KOPT-K1 (cell line): ENCODE results near the gene ATP8B4.
"Not testable (repeated sequence)": the region's sequence is repeated elsewhere in the genome, so short reads cannot be mapped to it uniquely, and the experiment has no call there.

Source experiments
- H3K27ac ChIP-seq: fragments of 200-600 bp; sonication (generic); 2 replicates; pipeline ENCODE4 v1.5.1; 2016; ENCODE audit warnings: antibody characterized with exemption, mild to moderate bottlenecking, low read depth, low read length; ENCODE audit not compliant: poor library complexity, severe bottlenecking
- H3K36me3 ChIP-seq: fragments of 200-600 bp; sonication (generic); 2 replicates; pipeline ENCODE4 v1.5.1; 2017; ENCODE audit warnings: antibody characterized with exemption, mild to moderate bottlenecking, low read length, moderate library complexity; ENCODE audit not compliant: insufficient read depth
- H3K9me3 ChIP-seq: fragments of 200-600 bp; sonication (generic); 2 replicates; pipeline ENCODE4 v1.5.1; 2017; ENCODE audit warnings: antibody characterized with exemption, low read length, mild to moderate bottlenecking; ENCODE audit not compliant: insufficient read depth, poor library complexity, severe bottlenecking

Gene ATP8B4, protein sequence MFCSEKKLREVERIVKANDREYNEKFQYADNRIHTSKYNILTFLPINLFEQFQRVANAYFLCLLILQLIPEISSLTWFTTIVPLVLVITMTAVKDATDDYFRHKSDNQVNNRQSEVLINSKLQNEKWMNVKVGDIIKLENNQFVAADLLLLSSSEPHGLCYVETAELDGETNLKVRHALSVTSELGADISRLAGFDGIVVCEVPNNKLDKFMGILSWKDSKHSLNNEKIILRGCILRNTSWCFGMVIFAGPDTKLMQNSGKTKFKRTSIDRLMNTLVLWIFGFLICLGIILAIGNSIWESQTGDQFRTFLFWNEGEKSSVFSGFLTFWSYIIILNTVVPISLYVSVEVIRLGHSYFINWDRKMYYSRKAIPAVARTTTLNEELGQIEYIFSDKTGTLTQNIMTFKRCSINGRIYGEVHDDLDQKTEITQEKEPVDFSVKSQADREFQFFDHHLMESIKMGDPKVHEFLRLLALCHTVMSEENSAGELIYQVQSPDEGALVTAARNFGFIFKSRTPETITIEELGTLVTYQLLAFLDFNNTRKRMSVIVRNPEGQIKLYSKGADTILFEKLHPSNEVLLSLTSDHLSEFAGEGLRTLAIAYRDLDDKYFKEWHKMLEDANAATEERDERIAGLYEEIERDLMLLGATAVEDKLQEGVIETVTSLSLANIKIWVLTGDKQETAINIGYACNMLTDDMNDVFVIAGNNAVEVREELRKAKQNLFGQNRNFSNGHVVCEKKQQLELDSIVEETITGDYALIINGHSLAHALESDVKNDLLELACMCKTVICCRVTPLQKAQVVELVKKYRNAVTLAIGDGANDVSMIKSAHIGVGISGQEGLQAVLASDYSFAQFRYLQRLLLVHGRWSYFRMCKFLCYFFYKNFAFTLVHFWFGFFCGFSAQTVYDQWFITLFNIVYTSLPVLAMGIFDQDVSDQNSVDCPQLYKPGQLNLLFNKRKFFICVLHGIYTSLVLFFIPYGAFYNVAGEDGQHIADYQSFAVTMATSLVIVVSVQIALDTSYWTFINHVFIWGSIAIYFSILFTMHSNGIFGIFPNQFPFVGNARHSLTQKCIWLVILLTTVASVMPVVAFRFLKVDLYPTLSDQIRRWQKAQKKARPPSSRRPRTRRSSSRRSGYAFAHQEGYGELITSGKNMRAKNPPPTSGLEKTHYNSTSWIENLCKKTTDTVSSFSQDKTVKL

DNA sequence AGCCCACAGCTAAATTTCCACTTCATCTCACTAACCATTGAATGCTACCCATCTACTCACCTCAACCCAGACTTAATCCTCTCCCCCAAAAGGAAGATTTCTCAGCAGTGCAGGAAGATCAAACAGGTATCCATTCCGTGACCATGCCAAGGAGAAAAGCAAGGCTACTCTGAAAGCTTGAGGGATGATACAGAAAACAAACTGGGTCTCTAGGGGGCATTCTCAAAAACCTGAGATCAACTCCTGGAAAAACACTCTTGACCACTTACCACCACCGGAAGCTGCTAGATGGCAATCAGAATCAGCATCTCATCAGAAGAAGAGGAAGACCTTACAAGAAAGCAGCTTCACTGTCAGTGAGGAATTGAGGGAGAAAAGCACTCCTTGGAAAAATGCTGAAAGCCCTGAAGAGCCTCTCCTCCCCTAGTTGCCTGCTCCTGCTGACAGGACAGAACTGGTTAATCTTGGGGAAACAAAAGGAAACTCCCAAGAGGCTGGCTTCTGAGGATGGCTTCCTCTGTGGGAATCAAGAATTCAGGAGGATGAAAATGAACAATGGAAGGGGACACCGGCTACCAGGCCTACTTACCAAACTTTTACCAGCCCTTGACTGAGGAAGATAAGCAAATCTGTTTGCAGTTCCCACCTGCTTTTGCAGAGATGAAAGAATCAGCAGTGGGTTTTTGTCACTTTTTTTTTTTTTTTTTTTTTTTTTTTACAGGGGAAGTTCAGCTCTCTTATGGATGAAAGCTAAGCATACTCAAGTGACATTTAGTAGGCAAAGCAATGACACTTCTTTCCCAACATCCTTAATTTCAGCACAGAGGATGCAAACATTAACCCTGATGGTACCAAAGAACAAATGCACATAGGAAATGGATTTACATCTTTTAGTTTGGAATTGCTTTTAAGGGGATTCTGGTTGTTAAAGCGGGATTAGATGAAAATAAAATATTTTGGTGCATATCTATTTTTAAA is at the start of gene ATP8B4:
TSS of gene ATP8B4 (minus strand) at position 171 of the 978 bp plus-strand sequence. CDS start 12,267 bp downstream, outside the sequence.
- Histone ChIP-seq H3K36me3 (no peaks in the 10 kb centered on the region), H3K27ac (no peak within 1 kb of the TSS), H3K9me3 (no peaks in the 10 kb centered on the region)

DNA sequence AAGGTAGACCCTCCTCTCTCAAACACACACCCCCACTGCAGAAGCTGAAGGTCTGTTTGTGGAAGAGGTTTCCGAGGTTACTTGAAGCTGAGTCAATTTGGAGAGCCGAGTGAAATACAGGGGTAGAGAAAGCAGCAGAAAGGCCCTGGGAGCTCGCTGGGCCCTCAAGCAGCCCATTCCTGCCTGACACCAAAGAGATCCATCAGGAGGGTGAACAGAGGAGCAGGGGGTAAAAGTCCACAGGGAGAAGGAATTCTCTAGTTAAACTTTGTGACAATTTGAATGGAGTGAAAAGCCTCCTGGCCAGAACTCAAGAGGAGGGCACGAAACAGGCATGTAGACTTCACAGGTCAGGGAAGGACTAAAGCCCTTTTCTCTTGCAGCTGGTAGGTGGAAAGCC is 49.3 kb upstream of the ATP8B4 start:
- Histone ChIP-seq H3K9me3 (no peaks in the 10 kb centered on the region), H3K27ac (no peak overlapping the region), H3K36me3 (no peaks in the 10 kb centered on the region)

DNA sequence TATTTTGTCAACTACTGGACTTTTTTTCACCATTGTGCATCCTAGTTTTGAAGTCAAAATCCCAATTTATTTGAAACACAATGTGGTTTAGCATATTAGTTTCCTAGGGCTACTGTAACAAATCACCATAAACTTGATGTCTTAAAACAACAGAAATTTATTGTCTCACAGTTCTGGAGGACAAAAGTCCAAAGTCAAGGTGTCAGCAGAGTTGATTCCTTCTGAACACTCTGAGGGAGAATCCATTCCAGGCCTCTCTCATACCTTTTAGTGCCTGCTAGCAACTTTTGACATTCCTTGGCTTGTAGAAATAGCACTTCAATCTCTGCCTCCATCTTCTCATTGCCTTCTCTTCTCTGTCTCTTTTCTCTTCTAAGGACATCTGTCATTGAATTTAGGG is 48.1 kb upstream of the ATP8B4 start:
- no peaks in the 10 kb centered on the region for H3K9me3 ChIP-seq
- no peak overlapping the region for H3K27ac ChIP-seq
- no peaks in the 10 kb centered on the region for H3K36me3 ChIP-seq

DNA sequence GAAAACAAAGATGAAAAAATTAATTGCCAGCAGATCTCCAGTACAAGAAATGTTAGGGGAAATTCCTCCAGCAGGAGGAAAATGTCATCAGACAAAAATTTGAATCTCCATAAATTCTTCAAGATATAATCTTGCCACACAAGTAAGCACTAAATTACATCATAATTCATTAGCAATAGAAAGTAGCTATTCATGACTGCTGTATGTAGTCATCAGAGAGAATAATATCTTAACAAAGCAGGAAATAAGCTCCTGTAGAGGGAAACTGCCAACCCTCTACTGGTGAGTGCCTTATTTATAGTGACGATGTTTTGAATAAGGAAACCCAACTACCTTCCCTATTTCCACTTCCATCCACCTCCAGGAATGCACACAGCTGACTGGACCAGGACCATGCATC is 47.2 kb upstream of the ATP8B4 start:
- H3K27ac ChIP-seq: no peak overlapping the region
- H3K36me3 ChIP-seq: no peaks in the 10 kb centered on the region

DNA sequence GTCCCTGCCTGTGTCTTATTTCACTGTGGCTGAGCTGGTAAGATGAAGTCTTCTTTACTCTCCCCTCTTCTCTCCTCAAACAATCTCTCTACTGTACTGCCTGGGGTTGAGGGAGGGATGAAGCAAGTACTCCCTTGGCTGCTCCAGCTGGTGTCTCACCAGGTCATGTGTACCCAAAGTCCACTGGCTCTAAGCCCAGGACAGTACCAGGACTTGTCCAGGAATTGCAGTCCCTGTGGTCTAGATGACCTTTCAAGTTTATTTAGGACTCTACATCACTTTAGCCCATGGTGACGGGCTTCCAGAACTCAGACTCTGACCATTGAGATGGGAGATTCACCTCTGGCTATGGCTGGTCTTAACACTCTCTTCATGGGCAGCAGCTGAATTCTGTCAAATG is 45.4 kb upstream of the ATP8B4 start:
- no peaks in the 10 kb centered on the region for H3K9me3 ChIP-seq
- no peak overlapping the region for H3K27ac ChIP-seq
- H3K36me3 ChIP-seq: no peaks in the 10 kb centered on the region

More for the DNA sequence above, 47.2 kb upstream of the ATP8B4 start:
- no peaks in the 10 kb centered on the region for H3K9me3 ChIP-seq

DNA sequence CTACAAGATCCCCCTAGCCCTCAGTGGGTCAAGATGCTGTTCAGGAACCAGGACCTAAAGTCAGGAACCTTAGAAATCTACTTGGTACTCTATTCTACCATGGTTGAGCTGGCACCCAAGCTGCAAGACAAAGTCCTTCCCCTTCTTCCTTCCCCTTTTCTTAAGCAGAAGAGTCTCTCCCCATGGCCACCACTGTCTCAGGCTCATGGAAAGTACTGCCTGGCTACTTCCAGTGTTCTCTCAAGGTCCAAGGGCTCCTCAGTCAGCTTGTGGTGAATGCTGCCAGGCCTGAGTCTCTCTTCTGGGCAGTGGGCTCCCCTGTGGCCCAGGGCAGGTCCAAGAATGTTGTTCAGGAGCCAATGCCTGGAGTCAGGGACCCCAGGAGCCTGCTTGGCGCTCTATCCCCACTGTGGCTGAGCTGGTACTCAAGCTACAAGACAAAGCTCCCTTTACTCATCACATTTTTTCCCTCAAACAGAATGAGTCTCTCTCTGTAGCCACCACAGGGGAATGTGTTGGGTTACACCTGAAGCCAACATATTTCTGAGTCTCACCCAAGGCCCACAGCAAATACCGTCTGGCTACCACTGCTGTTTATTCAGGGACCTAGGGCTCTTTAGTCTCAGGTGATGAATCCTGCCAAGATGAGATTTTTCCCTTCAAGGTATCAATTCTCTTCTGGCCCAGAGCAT is 44.8 kb upstream of the ATP8B4 start:
- H3K27ac ChIP-seq: no peak overlapping the region
- no peaks in the 10 kb centered on the region for H3K36me3 ChIP-seq
- H3K9me3 ChIP-seq: no peaks in the 10 kb centered on the region

DNA sequence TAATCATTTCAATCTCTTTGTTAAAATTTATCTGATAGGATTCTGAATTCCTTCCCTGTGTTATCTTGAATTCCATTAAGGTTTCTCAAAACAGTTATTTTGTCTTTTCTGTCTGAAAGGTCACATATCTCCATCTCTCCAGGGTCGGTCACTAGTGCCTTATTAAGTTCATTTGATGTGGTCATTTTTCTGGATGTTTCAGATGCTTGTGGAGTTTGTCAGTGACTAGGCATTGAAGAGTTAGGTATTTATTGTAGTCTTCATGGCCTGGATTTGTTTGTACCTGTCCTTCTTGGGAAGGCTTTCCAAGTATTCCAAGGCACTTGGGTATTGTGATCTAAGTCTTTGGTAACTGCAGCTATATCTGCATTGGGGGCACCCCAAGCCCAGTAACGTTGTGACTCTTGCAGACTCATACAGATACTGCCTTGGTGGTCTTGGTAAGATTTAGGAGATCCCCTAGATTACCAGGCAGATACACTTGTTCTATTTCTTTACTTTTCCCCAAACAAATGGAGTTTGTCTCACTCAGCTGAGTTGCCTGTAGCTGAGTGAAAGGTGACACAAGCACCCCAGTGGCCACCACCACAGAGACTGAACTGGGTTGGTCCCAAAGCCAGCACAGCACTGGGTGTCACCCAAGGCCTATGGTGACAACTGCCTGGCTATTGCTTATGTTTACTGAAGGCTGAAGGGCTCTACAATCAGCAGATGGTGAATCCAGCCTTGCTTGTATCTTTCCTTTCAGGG is 44.1 kb upstream of the ATP8B4 start:
- H3K9me3 ChIP-seq: no peaks in the 10 kb centered on the region
- no peaks in the 10 kb centered on the region for H3K36me3 ChIP-seq
- no peak overlapping the region for H3K27ac ChIP-seq

DNA sequence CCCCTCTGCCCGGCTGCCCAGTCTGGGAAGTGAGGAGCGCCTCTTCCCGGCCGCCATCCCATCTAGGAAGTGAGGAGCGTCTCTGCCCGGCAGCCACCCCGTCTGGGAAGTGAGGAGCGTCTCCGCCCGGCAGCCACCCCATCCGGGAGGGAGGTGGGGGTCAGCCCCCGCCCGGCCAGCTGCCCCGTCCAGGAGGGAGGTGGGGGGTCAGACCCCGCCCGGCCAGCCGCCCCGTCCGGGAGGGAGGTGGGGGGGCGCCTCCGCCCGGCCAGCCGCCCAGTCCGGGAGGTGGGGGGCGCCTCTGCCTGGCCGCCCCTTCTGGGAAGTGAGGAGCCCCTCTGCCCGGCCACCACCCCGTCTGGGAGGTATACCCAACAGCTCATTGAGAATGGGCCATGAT is 39.2 kb upstream of the ATP8B4 start:
- not testable (repeated sequence) for H3K36me3 ChIP-seq, H3K9me3 ChIP-seq, H3K27ac ChIP-seq

DNA sequence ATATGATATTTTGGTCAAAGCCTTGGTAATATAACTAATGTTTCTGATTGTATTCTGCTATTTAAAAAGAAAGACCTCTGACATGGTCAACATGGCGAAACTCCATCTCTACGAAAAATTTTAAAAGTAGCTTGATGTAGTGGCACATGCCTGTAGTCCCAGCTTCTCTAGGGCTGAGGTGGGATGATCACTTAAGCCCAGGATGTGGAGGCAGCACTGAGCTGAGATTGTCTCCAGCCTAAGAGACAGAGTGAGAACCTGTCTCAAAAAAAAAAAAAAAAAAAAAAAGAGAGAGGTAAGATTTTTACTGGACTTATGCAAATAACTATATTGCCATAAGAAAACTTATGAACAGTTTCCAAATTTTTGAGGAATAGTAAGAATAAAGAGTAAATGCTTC is 32.4 kb upstream of the ATP8B4 start:
- H3K36me3 ChIP-seq: no peaks in the 10 kb centered on the region
- no peaks in the 10 kb centered on the region for H3K9me3 ChIP-seq
- no peak overlapping the region for H3K27ac ChIP-seq

DNA sequence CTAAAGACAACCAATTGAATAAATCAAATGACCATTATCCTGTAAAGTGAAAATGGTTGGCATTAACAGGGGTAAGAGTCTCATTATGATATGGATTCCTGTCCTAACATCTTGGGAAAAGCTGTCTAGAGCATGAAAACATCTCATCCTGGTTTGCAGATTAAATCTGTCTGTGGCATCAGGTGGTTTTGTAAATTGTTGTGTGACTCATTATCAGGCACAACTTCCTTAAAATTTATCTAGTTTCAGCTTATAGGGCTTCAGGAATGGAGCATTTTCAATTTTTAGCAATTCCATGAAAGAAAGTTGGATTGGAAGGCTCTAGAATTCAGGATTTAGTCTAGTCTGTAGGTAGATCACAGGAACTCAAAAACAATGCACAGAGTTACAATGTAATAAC is 31.8 kb upstream of the ATP8B4 start:
- H3K27ac ChIP-seq: no peak overlapping the region
- no peaks in the 10 kb centered on the region for H3K9me3 ChIP-seq
- no peaks in the 10 kb centered on the region for H3K36me3 ChIP-seq

DNA sequence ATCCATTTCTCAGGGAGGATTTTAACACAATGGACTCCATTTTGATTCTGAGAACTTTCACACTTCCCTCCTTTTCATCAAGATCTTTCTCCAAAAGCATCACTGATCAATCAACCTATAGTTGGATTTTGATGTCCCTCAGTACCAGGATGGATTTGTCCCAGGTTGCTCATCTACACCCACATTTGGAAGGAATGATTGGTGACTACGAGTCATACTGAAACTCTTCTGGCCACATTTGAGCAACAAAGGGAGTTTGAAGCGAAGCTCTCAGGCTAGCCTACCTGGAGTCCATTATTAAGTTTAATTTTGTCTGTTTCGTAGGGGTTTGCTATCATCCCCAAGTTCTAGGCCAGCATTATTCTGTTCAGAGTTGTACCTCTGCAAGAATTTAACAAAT is 31.3 kb upstream of the ATP8B4 start:
- no peak overlapping the region for H3K27ac ChIP-seq
- H3K36me3 ChIP-seq: no peaks in the 10 kb centered on the region
- no peaks in the 10 kb centered on the region for H3K9me3 ChIP-seq

DNA sequence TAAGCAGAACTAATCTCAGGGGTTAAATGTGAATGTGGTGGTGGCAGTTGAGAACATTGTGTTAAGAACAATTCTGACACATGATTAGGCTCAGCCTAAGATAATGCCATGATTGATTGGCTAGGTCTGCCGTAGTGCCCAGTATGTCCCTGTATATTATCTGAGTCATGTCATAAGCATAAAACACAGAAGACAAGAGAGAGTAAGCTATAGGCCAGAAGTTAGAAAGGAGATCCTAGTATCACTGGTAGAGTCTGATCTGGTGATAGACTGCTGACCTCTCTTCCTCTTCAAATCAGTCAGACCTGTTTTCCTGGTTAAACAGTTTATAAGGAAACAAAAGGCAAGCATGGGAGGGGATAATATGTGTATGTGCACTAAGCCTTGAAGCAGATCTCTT is 30.1 kb upstream of the ATP8B4 start:
- H3K27ac ChIP-seq: no peak overlapping the region
- H3K9me3 ChIP-seq: no peaks in the 10 kb centered on the region
- no peaks in the 10 kb centered on the region for H3K36me3 ChIP-seq

DNA sequence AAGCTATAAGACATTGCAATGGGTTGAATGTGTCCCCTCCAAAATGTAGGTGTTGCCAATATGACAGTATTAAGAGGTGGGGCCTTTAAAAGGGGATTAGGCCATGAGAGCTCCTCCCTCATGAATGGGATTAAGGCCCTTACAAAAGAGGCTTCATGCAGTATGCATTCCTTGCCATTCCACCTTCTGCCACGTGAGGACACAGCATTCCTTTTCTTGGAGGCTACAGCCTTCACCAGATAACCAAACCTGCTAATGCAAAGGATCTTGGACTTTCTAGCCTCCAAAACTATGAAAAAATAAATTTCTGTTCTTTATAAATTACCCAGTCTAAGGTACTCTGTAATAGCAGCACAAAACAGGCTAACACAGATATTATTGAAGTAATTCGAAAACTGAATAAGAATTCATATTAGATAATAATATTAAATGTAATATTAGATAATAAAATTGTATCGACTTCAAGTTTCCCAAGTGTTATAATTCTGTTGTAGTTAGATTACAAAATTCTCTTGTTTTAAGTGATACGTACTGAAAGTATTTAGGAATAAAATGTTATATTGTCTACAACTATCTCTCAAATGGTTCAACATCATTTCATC is 29.4 kb upstream of the ATP8B4 start:
- Histone ChIP-seq H3K27ac (no peak overlapping the region), H3K36me3 (no peaks in the 10 kb centered on the region), H3K9me3 (no peaks in the 10 kb centered on the region)
